Fibroblast of lung (primary cell): Measurements from ENCODE around the gene CDCP2. TPM values are rescaled to one million over a fixed set of nuclear protein-coding genes. Genes with fewer than 3 reads are reported as not detected.

Source experiments
- DNase-seq, 2 donors: peaks; one replicate each; pipeline versions ENCODE4 v3.0.0 to v3.0.0-alpha.2; 2010; ENCODE audit warnings: low read depth in 2 of 2
- H2AFZ ChIP-seq: 2 replicates; pipeline ENCODE4 v1.5.1; 2012; ENCODE audit warnings: low read length, control low read depth, inconsistent platforms
- H3K27ac ChIP-seq: 2 replicates; pipeline ENCODE4 v1.5.1; 2011; ENCODE audit warnings: low read length, control low read depth; ENCODE audit not compliant: insufficient read depth
- H3K27me3 ChIP-seq: 2 replicates; pipeline ENCODE4 v1.5.1; 2011; ENCODE audit warnings: mild to moderate bottlenecking, low read length; ENCODE audit not compliant: control insufficient read depth, insufficient read depth
- H3K36me3 ChIP-seq: 2 replicates; pipeline ENCODE4 v1.5.1; 2011; ENCODE audit warnings: low read length; ENCODE audit not compliant: control insufficient read depth, insufficient read depth
- H3K4me1 ChIP-seq: 2 replicates; pipeline ENCODE4 v1.5.1; 2011; ENCODE audit warnings: low read length; ENCODE audit not compliant: control insufficient read depth, insufficient read depth; ENCODE audit errors: extremely low read depth
- H3K4me2 ChIP-seq: 2 replicates; pipeline ENCODE4 v1.5.1; 2011; ENCODE audit warnings: low read length, control low read depth; ENCODE audit not compliant: insufficient read depth; ENCODE audit errors: extremely low read depth
- H3K4me3 ChIP-seq, 4 experiments: fragments of 200-600 bp in 1 of 4; sonication (generic) in 1 of 4; replicated peaks in 1 of 4; 2 replicates each; pipeline ENCODE4 v1.5.1; 2011 to 2016; ENCODE audit warnings: low read length in 4 of 4, low read depth in 3 of 4, mild to moderate bottlenecking in 3 of 4, control low read depth in 2 of 4, inconsistent platforms in 1 of 4, mixed read lengths in 1 of 4; ENCODE audit not compliant: insufficient read depth in 1 of 4; ENCODE audit errors: control extremely low read depth in 1 of 4
- H3K79me2 ChIP-seq: 2 replicates; pipeline ENCODE4 v1.5.1; 2012; ENCODE audit warnings: mild to moderate bottlenecking, low read length, inconsistent platforms; ENCODE audit not compliant: control insufficient read depth, insufficient read depth
- H3K9ac ChIP-seq: 2 replicates; pipeline ENCODE4 v1.5.1; 2011; ENCODE audit warnings: mild to moderate bottlenecking, low read length, control low read depth; ENCODE audit not compliant: insufficient read depth
- H3K9me3 ChIP-seq: 2 replicates; pipeline ENCODE4 v1.5.1; 2012; ENCODE audit warnings: low read depth, low read length; ENCODE audit not compliant: control insufficient read depth, insufficient read depth
- H4K20me1 ChIP-seq: 2 replicates; pipeline ENCODE4 v1.5.1; 2011; ENCODE audit warnings: low read length; ENCODE audit not compliant: control insufficient read depth, insufficient read depth; ENCODE audit errors: extremely low read depth
- CTCF ChIP-seq, 2 donors: IDR thresholded peaks in 1 of 2; conservative IDR thresholded peaks in 1 of 2; 1 replicate in 1 of 2; 2 replicates in 1 of 2; pipeline ENCODE4 v1.5.1; 2011 to 2012; ENCODE audit warnings: low read length in 2 of 2, control low read depth in 1 of 2, inconsistent platforms in 1 of 2, low read depth in 1 of 2, mild to moderate bottlenecking in 1 of 2
- EZH2 ChIP-seq: IDR thresholded peaks from 2 replicates; pipeline ENCODE4 v1.5.1; 2012; ENCODE audit warnings: low read length, control low read depth, mild to moderate bottlenecking; ENCODE audit errors: missing control alignments
- polyA plus RNA-seq, 2 donors: library from polyadenylated mRNA; depleted of rRNA in 1 of 2; stranded (reverse) in 1 of 2; unstranded in 1 of 2; fragments of >200 nt; gene quantifications; 2 replicates each; pipeline ENCODE4 v1.2.1, GENCODE V29; 2011 to 2012; ENCODE audit warnings: missing spikeins in 1 of 2
- total RNA-seq: library from RNA; depleted of rRNA; stranded (reverse); fragments of >200 nt; gene quantifications from 2 replicates; pipeline ENCODE4 v1.2.1, GENCODE V29; 2014

The CDCP2 gene
- total and polyA plus RNA-seq, 2 donors (not counting 1 experiment from before 2014, with no cell fraction given), result not detected

- H3K79me2 ChIP-seq, result peaks cover 27% of the 10 kb centered on the region
- TF ChIP-seq CTCF (conservative IDR thresholded peaks at IDR 0.05 in 1 of 2, IDR thresholded peaks at IDR 0.05 in 1 of 2; ENCODE audit: low read depth in 1 of 2, low read length in 2 of 2) (no peak), EZH2 (no peak)
- peak overlapping the region; percentile 100 for H3K4me2 ChIP-seq
- H2AFZ ChIP-seq, result peak overlapping the region; percentile 98
- peak overlapping the region; percentile 65 for H3K27ac ChIP-seq
- peaks cover 7% of the 10 kb centered on the region for H3K4me1 ChIP-seq
- H3K27me3 ChIP-seq, result no peaks in the 10 kb centered on the region
- H3K9me3 ChIP-seq, result no peaks in the 10 kb centered on the region
- peak overlapping the region; percentile 51 to 97 (median 76) for H3K4me3 ChIP-seq
- peak in 1 of 2 donors; percentile 32 for DNase-seq
- H3K36me3 ChIP-seq, result peaks cover 2% of the 10 kb centered on the region
- no peaks in the 10 kb centered on the region for H4K20me1 ChIP-seq
- H3K9ac ChIP-seq, result peak overlapping the region; percentile 60
Measured at GRCh38 chr1:54199151-54199764, 46.5 kb upstream of the CDCP2 start.

- no peak for DNase-seq
- no peak overlapping the region for H3K9ac ChIP-seq
- H3K27me3 ChIP-seq, result no peaks in the 10 kb centered on the region
- H3K36me3 ChIP-seq, result peaks cover 4% of the 10 kb centered on the region
- no peaks in the 10 kb centered on the region for H3K9me3 ChIP-seq
- no peak overlapping the region for H3K4me2 ChIP-seq
- no peak overlapping the region for H3K27ac ChIP-seq
- H4K20me1 ChIP-seq, result no peaks in the 10 kb centered on the region
- H3K4me3 ChIP-seq, result no peak overlapping the region
- H3K79me2 ChIP-seq, result no peaks in the 10 kb centered on the region
- TF ChIP-seq CTCF (conservative IDR thresholded peaks at IDR 0.05 in 1 of 2, IDR thresholded peaks at IDR 0.05 in 1 of 2; ENCODE audit: low read depth in 1 of 2, low read length in 2 of 2) (no peak), EZH2 (no peak)
- no peaks in the 10 kb centered on the region for H3K4me1 ChIP-seq
- H2AFZ ChIP-seq, result no peak overlapping the region
Measured at GRCh38 chr1:54193453-54193852, 40.7 kb upstream of the CDCP2 start.

GRCh38 chr1:54191525-54191924 lies 38.7 kb upstream of the CDCP2 start:
- H3K4me2 ChIP-seq, result no peak overlapping the region
- DNase-seq, result no peak
- no peak overlapping the region for H3K9ac ChIP-seq
- H3K36me3 ChIP-seq, result peaks cover 4% of the 10 kb centered on the region
- H4K20me1 ChIP-seq, result no peaks in the 10 kb centered on the region
- H3K27me3 ChIP-seq, result no peaks in the 10 kb centered on the region
- H2AFZ ChIP-seq, result no peak overlapping the region
- TF ChIP-seq EZH2 (no peak), CTCF (conservative IDR thresholded peaks at IDR 0.05 in 1 of 2, IDR thresholded peaks at IDR 0.05 in 1 of 2; ENCODE audit: low read depth in 1 of 2, low read length in 2 of 2) (no peak)
- H3K79me2 ChIP-seq, result no peaks in the 10 kb centered on the region
- H3K9me3 ChIP-seq, result no peaks in the 10 kb centered on the region
- H3K27ac ChIP-seq, result no peak overlapping the region
- no peaks in the 10 kb centered on the region for H3K4me1 ChIP-seq
- no peak overlapping the region for H3K4me3 ChIP-seq
